CD4-positive, alpha-beta T cell (primary cell): Measurements from ENCODE around the gene STX4. TPM values are rescaled to one million over a fixed set of nuclear protein-coding genes. Genes with fewer than 3 reads are reported as not detected.

Experiments used
- ATAC-seq: fragments of 200-7000 bp; cut with Tn5 transposase; one replicate; pipeline ENCODE4 v1.10.0; 2022; ENCODE audit warnings: mild to moderate bottlenecking; ENCODE audit not compliant: poor library complexity
- CTCF ChIA-PET: fragments of 350-600 bp; sonication (Branson Sonifier 250); formaldehyde crosslinking; loops from one replicate; lab custom pipeline; 2021; ENCODE audit warnings: antibody characterized with exemption, inconsistent platforms; lab: Charles Lee
- POLR2A ChIA-PET: fragments of 350-600 bp; sonication (Branson Sonifier 250); formaldehyde crosslinking; loops from one replicate; lab custom pipeline; 2021; ENCODE audit warnings: antibody characterized with exemption, inconsistent platforms; lab: Charles Lee
- DNase-seq, 14 experiments: peaks; one replicate each; pipeline ENCODE4 v3.0.0-alpha.2; 2013 to 2020; ENCODE audit warnings: mixed read lengths in 2 of 14
- H3K27ac ChIP-seq, 2 donors: one replicate each; pipeline versions ENCODE4 v1.5.1 to v1.7.0; 2013; ENCODE audit warnings: low read length in 2 of 2, low read depth in 1 of 2, mild to moderate bottlenecking in 1 of 2
- H3K27me3 ChIP-seq, 2 experiments: 1 replicate in 1 of 2; 2 replicates in 1 of 2; pipeline versions ENCODE4 v1.6.1 to v1.7.0; 2013; ENCODE audit warnings: low read length in 2 of 2, control low read depth in 1 of 2, mild to moderate bottlenecking in 1 of 2, moderate library complexity in 1 of 2; ENCODE audit not compliant: insufficient read depth in 2 of 2, control insufficient read depth in 1 of 2
- H3K36me3 ChIP-seq: one replicate; pipeline ENCODE4 v1.6.1; 2013; ENCODE audit warnings: low read length, control low read depth; ENCODE audit not compliant: insufficient read depth
- H3K4me1 ChIP-seq: one replicate; pipeline ENCODE4 v1.6.1; 2013; ENCODE audit warnings: low read length, control low read depth; ENCODE audit not compliant: insufficient read depth
- H3K4me3 ChIP-seq: one replicate; pipeline ENCODE4 v1.5.1; 2013; ENCODE audit warnings: mild to moderate bottlenecking, low read length, moderate library complexity
- H3K9me3 ChIP-seq, 2 experiments: 1 replicate in 1 of 2; 2 replicates in 1 of 2; pipeline versions ENCODE4 v1.6.1 to v1.7.0; 2013; ENCODE audit warnings: low read length in 2 of 2, mild to moderate bottlenecking in 2 of 2, control low read depth in 1 of 2, moderate library complexity in 1 of 2; ENCODE audit not compliant: control insufficient read depth in 1 of 2, insufficient read depth in 1 of 2
- H3K27ac Mint-ChIP-seq: one replicate; pipeline ENCODE4 v1.8.0; 2020; ENCODE audit warnings: mixed read lengths
- H3K27me3 Mint-ChIP-seq: one replicate; pipeline ENCODE4 v1.8.0; 2021; ENCODE audit warnings: mixed read lengths
- H3K36me3 Mint-ChIP-seq: one replicate; pipeline ENCODE4 v1.8.0; 2021; ENCODE audit warnings: low read depth, mixed read lengths
- H3K4me1 Mint-ChIP-seq: one replicate; pipeline ENCODE4 v1.8.0; 2021; ENCODE audit warnings: low read depth, mixed read lengths
- H3K4me3 Mint-ChIP-seq: one replicate; pipeline ENCODE4 v1.8.0; 2020; ENCODE audit warnings: mild to moderate bottlenecking, mixed read lengths
- H3K9me3 Mint-ChIP-seq: one replicate; pipeline ENCODE4 v1.8.0; 2020; ENCODE audit warnings: mixed read lengths
- intact Hi-C, 2 experiments: fragments of 100-400 bp; cut with DNase I in 1 of 2; cut with micrococcal nuclease in 1 of 2; formaldehyde crosslinking; loops; one replicate each; pipeline versions ENCODE4 v1.15.1 to v1.9.0; 2023 to 2025; cut with DNase I, micrococcal nuclease
- total RNA-seq, 174 experiments: library from RNA in 2 of 174; stranded (reverse) in 2 of 174; gene quantifications; one replicate each; pipeline ENCODE4 v1.2.3 and lab custom pipeline; 2021 to 2026
- TF ChIP-seq, protein P1 (sequence below): fragments of 200-600 bp; IDR thresholded peaks from one replicate; pipeline ENCODE4 v1.8.0; 2022; ENCODE audit warnings: antibody characterized with exemption, mild to moderate bottlenecking

The STX4 gene
- total RNA-seq, 2 experiments from 2014 or later = 54.1 to 55.2 TPM

DNA sequence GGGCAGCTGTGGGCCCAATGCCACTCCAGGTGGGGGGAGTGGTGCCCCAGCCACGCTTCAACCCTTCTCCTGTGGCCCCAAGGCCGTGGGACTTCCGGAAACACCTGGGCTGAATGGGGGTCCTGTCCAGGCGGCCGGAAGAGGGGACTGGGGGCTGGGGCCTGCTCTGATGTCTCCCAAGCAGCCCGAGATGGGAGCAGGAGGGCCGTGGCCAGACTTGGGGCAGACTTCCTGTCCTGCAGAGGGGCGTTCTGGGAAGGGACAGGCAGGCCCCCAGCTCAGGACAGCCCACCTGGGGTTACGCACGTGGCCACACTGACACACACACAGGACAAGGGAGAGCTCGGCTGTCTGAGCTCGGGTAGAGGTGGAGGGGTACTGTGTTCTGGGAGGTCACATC, 43.3 kb upstream of the STX4 start:
- ATAC-seq = no peak
- TF ChIP-seq, protein P1, sequence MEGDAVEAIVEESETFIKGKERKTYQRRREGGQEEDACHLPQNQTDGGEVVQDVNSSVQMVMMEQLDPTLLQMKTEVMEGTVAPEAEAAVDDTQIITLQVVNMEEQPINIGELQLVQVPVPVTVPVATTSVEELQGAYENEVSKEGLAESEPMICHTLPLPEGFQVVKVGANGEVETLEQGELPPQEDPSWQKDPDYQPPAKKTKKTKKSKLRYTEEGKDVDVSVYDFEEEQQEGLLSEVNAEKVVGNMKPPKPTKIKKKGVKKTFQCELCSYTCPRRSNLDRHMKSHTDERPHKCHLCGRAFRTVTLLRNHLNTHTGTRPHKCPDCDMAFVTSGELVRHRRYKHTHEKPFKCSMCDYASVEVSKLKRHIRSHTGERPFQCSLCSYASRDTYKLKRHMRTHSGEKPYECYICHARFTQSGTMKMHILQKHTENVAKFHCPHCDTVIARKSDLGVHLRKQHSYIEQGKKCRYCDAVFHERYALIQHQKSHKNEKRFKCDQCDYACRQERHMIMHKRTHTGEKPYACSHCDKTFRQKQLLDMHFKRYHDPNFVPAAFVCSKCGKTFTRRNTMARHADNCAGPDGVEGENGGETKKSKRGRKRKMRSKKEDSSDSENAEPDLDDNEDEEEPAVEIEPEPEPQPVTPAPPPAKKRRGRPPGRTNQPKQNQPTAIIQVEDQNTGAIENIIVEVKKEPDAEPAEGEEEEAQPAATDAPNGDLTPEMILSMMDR = no peak

GRCh38 chr16:30991052-30991451, 42.3 kb upstream of the STX4 start:
- H3K27ac Mint-ChIP-seq = no peak overlapping the region
- no peak for DNase-seq
- ChIA-PET CTCF (no interaction called here), POLR2A (no interaction called here)
- ATAC-seq = no peak
- H3K36me3 Mint-ChIP-seq = no peaks in the 10 kb centered on the region
- H3K27me3 Mint-ChIP-seq = no peaks in the 10 kb centered on the region
- no peak overlapping the region for H3K4me3 ChIP-seq
- no peak overlapping the region for H3K4me3 Mint-ChIP-seq
- H3K36me3 ChIP-seq = no peaks in the 10 kb centered on the region
- no peaks in the 10 kb centered on the region for H3K4me1 ChIP-seq
- intact Hi-C loops = no loop called here
- no peak overlapping the region for H3K27ac ChIP-seq
- H3K27me3 ChIP-seq = no peaks in the 10 kb centered on the region
- H3K9me3 Mint-ChIP-seq = no peaks in the 10 kb centered on the region
- no peaks in the 10 kb centered on the region for H3K9me3 ChIP-seq
- no peaks in the 10 kb centered on the region for H3K4me1 Mint-ChIP-seq
- TF ChIP-seq, protein P1 = no peak

More for the DNA sequence above, 43.3 kb upstream of the STX4 start:
- no peaks in the 10 kb centered on the region for H3K27me3 Mint-ChIP-seq
- Histone ChIP-seq H3K4me3 (no peak overlapping the region), H3K36me3 (no peaks in the 10 kb centered on the region), H3K9me3 (no peaks in the 10 kb centered on the region), H3K4me1 (peaks cover 4% of the 10 kb centered on the region), H3K27ac (no peak overlapping the region), H3K27me3 (no peaks in the 10 kb centered on the region)
- H3K9me3 Mint-ChIP-seq = no peaks in the 10 kb centered on the region
- H3K4me3 Mint-ChIP-seq = no peak overlapping the region
- H3K36me3 Mint-ChIP-seq = no peaks in the 10 kb centered on the region
- intact Hi-C loops = no loop called here
- H3K27ac Mint-ChIP-seq = no peak overlapping the region
- no peak for DNase-seq
- ChIA-PET POLR2A (no interaction called here), CTCF (no interaction called here)
- no peaks in the 10 kb centered on the region for H3K4me1 Mint-ChIP-seq

GRCh38 chr16:30992276-30992780, 41.0 kb upstream of the STX4 start:
- no peak overlapping the region for H3K4me3 Mint-ChIP-seq
- no peaks in the 10 kb centered on the region for H3K27me3 ChIP-seq
- intact Hi-C loops = no loop called here
- no peaks in the 10 kb centered on the region for H3K9me3 Mint-ChIP-seq
- no peak overlapping the region for H3K27ac ChIP-seq
- peaks cover 3% of the 10 kb centered on the region for H3K4me1 Mint-ChIP-seq
- ATAC-seq = no peak
- no peak for DNase-seq
- ChIA-PET CTCF (no interaction called here), POLR2A (no interaction called here)
- H3K36me3 ChIP-seq = no peaks in the 10 kb centered on the region
- peaks cover 9% of the 10 kb centered on the region for H3K4me1 ChIP-seq
- H3K4me3 ChIP-seq = no peak overlapping the region
- H3K9me3 ChIP-seq = no peaks in the 10 kb centered on the region
- TF ChIP-seq, protein P1 = no peak
- no peak overlapping the region for H3K27ac Mint-ChIP-seq
- no peaks in the 10 kb centered on the region for H3K27me3 Mint-ChIP-seq
- H3K36me3 Mint-ChIP-seq = no peaks in the 10 kb centered on the region
